SK-N-SH (cell line): ENCODE data around the gene HDAC11. TPM values are rescaled to one million over a fixed set of nuclear protein-coding genes. Genes with fewer than 3 reads are reported as not detected.

Source experiments
- CTCF ChIA-PET: fragments of 300-600, 350-600 bp; formaldehyde crosslinking; extraction: SDS; loops from one replicate; lab custom pipeline; 2021; lab: Yijun Ruan, JAX
- POLR2A ChIA-PET: fragments of 350-600 bp; sonication (Branson Sonifier 250); formaldehyde crosslinking; extraction: SDS; loops from one replicate; lab custom pipeline; 2020; ENCODE audit warnings: antibody characterized with exemption, inconsistent platforms; lab: Yijun Ruan, JAX
- DNase-seq: peaks from one replicate; pipeline ENCODE4 v3.0.0; 2012
- H2AFZ ChIP-seq: fragments of 200-600 bp; sonication (generic); 2 replicates; pipeline ENCODE4 v1.8.1; 2016; ENCODE audit warnings: antibody characterized with exemption, mild to moderate bottlenecking, low read depth
- H3F3A ChIP-seq: fragments of 200-600 bp; sonication (generic); replicated peaks from 2 replicates; pipeline ENCODE3; 2016; ENCODE audit warnings: antibody characterized with exemption, mild to moderate bottlenecking; ENCODE audit not compliant: insufficient read depth
- H3K27ac ChIP-seq, 2 experiments: fragments of 200-500 bp in 1 of 2; fragments of 200-600 bp in 1 of 2; sonication (Bioruptor generic) in 1 of 2; sonication (generic), shearing (Covaris generic) in 1 of 2; 2 replicates each; pipeline versions ENCODE4 v1.5.1 to v1.6.1; 2014 to 2016; ENCODE audit warnings: low read depth in 2 of 2, inconsistent platforms in 1 of 2, low read length in 1 of 2, mild to moderate bottlenecking in 1 of 2, mixed read lengths in 1 of 2
- H3K27me3 ChIP-seq: fragments of 200-600 bp; sonication (generic), shearing (Covaris generic); 2 replicates; pipeline ENCODE4 v1.6.1; 2016; ENCODE audit warnings: mixed run types; ENCODE audit not compliant: insufficient read depth
- H3K36me3 ChIP-seq, 2 experiments: fragments of 200-500 bp in 1 of 2; fragments of 200-600 bp in 1 of 2; sonication (Bioruptor generic) in 1 of 2; sonication (generic) in 1 of 2; replicated peaks in 1 of 2; 2 replicates each; pipeline versions ENCODE3 to v1.5.1; 2014 to 2016; ENCODE audit warnings: low read length in 1 of 2, mild to moderate bottlenecking in 1 of 2; ENCODE audit not compliant: insufficient read depth in 2 of 2, control insufficient read depth in 1 of 2
- H3K4me1 ChIP-seq, 2 experiments: fragments of 200-500 bp in 1 of 2; fragments of 200-600 bp in 1 of 2; sonication (Bioruptor generic) in 1 of 2; sonication (generic), shearing (Covaris generic) in 1 of 2; 2 replicates each; pipeline versions ENCODE4 v1.5.1 to v1.6.1; 2014 to 2016; ENCODE audit warnings: low read depth in 1 of 2, low read length in 1 of 2, mixed run types in 1 of 2; ENCODE audit not compliant: insufficient read depth in 2 of 2, control insufficient read depth in 1 of 2
- H3K4me2 ChIP-seq: fragments of 200-600 bp; sonication (generic), shearing (Covaris generic); 2 replicates; pipeline ENCODE4 v1.6.1; 2017; ENCODE audit warnings: mixed run types
- H3K4me3 ChIP-seq, 2 experiments: fragments of 200-500 bp in 1 of 2; fragments of 200-600 bp in 1 of 2; sonication (Bioruptor generic) in 1 of 2; sonication (generic), shearing (Covaris generic) in 1 of 2; 2 replicates each; pipeline versions ENCODE4 v1.5.1 to v1.8.1; 2014 to 2016; ENCODE audit warnings: low read depth in 2 of 2, inconsistent platforms in 1 of 2, low read length in 1 of 2, mild to moderate bottlenecking in 1 of 2, mixed read lengths in 1 of 2, moderate library complexity in 1 of 2
- H3K79me2 ChIP-seq: fragments of 200-600 bp; sonication (generic); 2 replicates; pipeline ENCODE4 v1.8.1; 2017; ENCODE audit warnings: mild to moderate bottlenecking; ENCODE audit not compliant: insufficient read depth
- H3K9ac ChIP-seq: fragments of 200-600 bp; sonication (generic); 2 replicates; pipeline ENCODE4 v1.6.1; 2017; ENCODE audit warnings: mixed run types
- H3K9me2 ChIP-seq: fragments of 200-600 bp; sonication (generic); 2 replicates; pipeline ENCODE4 v1.6.1; 2017; ENCODE audit warnings: mixed run types
- H3K9me3 ChIP-seq: fragments of 200-600 bp; sonication (generic); 2 replicates; pipeline ENCODE4 v1.6.1; 2017; ENCODE audit warnings: mixed run types, mild to moderate bottlenecking, moderate library complexity
- H4K20me1 ChIP-seq: fragments of 200-600 bp; sonication (generic); 2 replicates; pipeline ENCODE4 v1.6.1; 2017; ENCODE audit warnings: mild to moderate bottlenecking, mixed run types; ENCODE audit not compliant: insufficient read depth
- CHD2 ChIP-seq: fragments of 150-350 bp; IDR thresholded peaks from 2 replicates; pipeline ENCODE4 v1.6.1; 2018; ENCODE audit warnings: low read length; ENCODE audit not compliant: partially characterized antibody
- CTCF ChIP-seq: fragments of 200-600 bp; sonication (generic); IDR thresholded peaks from 2 replicates; pipeline ENCODE4 v1.6.1; 2017; ENCODE audit warnings: antibody characterized with exemption, mild to moderate bottlenecking, moderate library complexity
- EZH2phosphoT487 ChIP-seq: fragments of 200-600 bp; sonication (generic); IDR thresholded peaks from 2 replicates; pipeline ENCODE4 v1.6.1; 2017; ENCODE audit warnings: low read depth, mixed run types, mild to moderate bottlenecking, antibody characterized with exemption, moderate library complexity, borderline replicate concordance
- FOXJ3 ChIP-seq: sonication (generic); formaldehyde crosslinking; IDR thresholded peaks from 2 replicates; pipeline ENCODE4 v1.5.1; 2020; ENCODE audit warnings: mild to moderate bottlenecking, missing genetic modification reagents
- FOXM1 ChIP-seq: IDR thresholded peaks from 2 replicates; pipeline ENCODE4 v1.4.0; 2012; ENCODE audit warnings: low read depth, mild to moderate bottlenecking
- GATA2 ChIP-seq: sonication (generic); formaldehyde crosslinking; IDR thresholded peaks from 2 replicates; pipeline ENCODE4 v1.5.0; 2020; ENCODE audit warnings: mild to moderate bottlenecking, missing genetic modification reagents
- PBX3 ChIP-seq: IDR thresholded peaks from 2 replicates; pipeline ENCODE4; 2012
- RAD21 ChIP-seq: IDR thresholded peaks from 2 replicates; pipeline ENCODE4 v1.6.1; 2012; ENCODE audit warnings: mild to moderate bottlenecking, low read length
- RCOR1 ChIP-seq: fragments of 150-350 bp; IDR thresholded peaks from 2 replicates; pipeline ENCODE4 v1.6.1; 2017; ENCODE audit warnings: antibody characterized with exemption, low read length
- REST ChIP-seq: IDR thresholded peaks from 2 replicates; pipeline ENCODE4 v1.6.1; 2012; ENCODE audit warnings: mild to moderate bottlenecking, low read depth, low read length, moderate library complexity
- RFX5 ChIP-seq: IDR thresholded peaks from 2 replicates; pipeline ENCODE4 v1.6.1; 2012; ENCODE audit warnings: mild to moderate bottlenecking, improper control_type of control experiment, low read length
- SIN3A ChIP-seq: IDR thresholded peaks from 2 replicates; pipeline ENCODE4 v1.6.1; 2012; ENCODE audit warnings: low read depth, mild to moderate bottlenecking, low read length, moderate library complexity, borderline replicate concordance
- SMC3 ChIP-seq: IDR thresholded peaks from 2 replicates; pipeline ENCODE4 v1.6.1; 2012; ENCODE audit warnings: low read depth, low read length, improper control_type of control experiment
- USF1 ChIP-seq: IDR thresholded peaks from 2 replicates; pipeline ENCODE4 v1.4.0; 2012; ENCODE audit warnings: low read depth, borderline replicate concordance
- ZBTB33 ChIP-seq: IDR thresholded peaks from 2 replicates; pipeline ENCODE4 v1.4.0; 2012; ENCODE audit warnings: low read depth, borderline replicate concordance
- WGBS: methylation state at CpG from one replicate; pipeline ENCODE4 v1.1.6; 2017; ENCODE audit warnings: low lambda C conversion rate; 5-methylcytosine and 5-hydroxymethylcytosine counted together
- polyA plus RNA-seq, 3 experiments: library from polyadenylated mRNA; depleted of rRNA; stranded (reverse); fragments of >200 nt; gene quantifications; 2 replicates each; pipeline ENCODE4 v1.2.3, GENCODE V29; 2012

The HDAC11 gene
- polyA plus RNA-seq, 1 of the 3 experiments (the other 2 are of a cell fraction): 17.5 TPM

- Histone ChIP-seq H3F3A (no peaks in the 10 kb centered on the region), H3K9me2 (no peaks in the 10 kb centered on the region), H3K27ac (peak overlapping the region; percentile 53 to 64), H3K79me2 (no peaks in the 10 kb centered on the region), H4K20me1 (no peaks in the 10 kb centered on the region), H3K36me3 (no peaks in the 10 kb centered on the region), H3K9ac (peak overlapping the region; percentile 64), H2AFZ (peak overlapping the region; percentile 99), H3K9me3 (no peaks in the 10 kb centered on the region), H3K4me2 (peak overlapping the region; percentile 85), H3K4me3 (peak overlapping the region; percentile 50 to 66), H3K27me3 (no peaks in the 10 kb centered on the region), H3K4me1 (no peaks in the 10 kb centered on the region; a peak in 1 of 4 replicates)
- ChIA-PET CTCF (interaction anchor here (1.0 to 3.1 kb wide), 19 partner anchors 11 to 446 kb away, joined by 3 to 54 read pairs (median 6); partner anchors contain the start of gene HDAC11), POLR2A (interaction anchor here (0.5 to 1.4 kb wide), 4 partner anchors 29 to 472 kb away, joined by 3 to 7 read pairs (median 4); partner anchors contain the start of genes HDAC11 and NUP210)
- DNase-seq: no peak
- TF ChIP-seq USF1 (no peak), GATA2 (0 out of 2 replicates have a peak, but pooled peaks have one; percentile 26), FOXJ3 (CRISPR knock-in tag) (no peak), ZBTB33 (no peak)
- WGBS: 6% methylated on average over 7 of the region's 7 CpGs
These were observed 28.8 kb upstream of the HDAC11 start for GRCh38 chr3:13451301-13451673.

- ChIA-PET CTCF (interaction anchor here (0.6 to 3.1 kb wide), 62 partner anchors 10 to 492 kb away, joined by 3 to 54 read pairs (median 4); partner anchors contain the start of genes HDAC11 and NUP210), POLR2A (interaction anchor here (0.9 to 1.4 kb wide), 2 partner anchors 32 to 34 kb away, joined by 4 to 7 read pairs; partner anchors contain the start of gene NUP210)
- Histone ChIP-seq H3K27me3 (no peaks in the 10 kb centered on the region), H3K9me2 (no peaks in the 10 kb centered on the region), H3K4me3 (peak overlapping the region; percentile 12 to 66; a peak in 3 of 4 replicates), H4K20me1 (no peaks in the 10 kb centered on the region), H3K4me1 (no peaks in the 10 kb centered on the region; a peak in 1 of 4 replicates), H3K9ac (no peak overlapping the region), H3K27ac (peak overlapping the region; percentile 27 to 31; a peak in 2 of 4 replicates), H3F3A (no peaks in the 10 kb centered on the region), H3K9me3 (no peaks in the 10 kb centered on the region), H3K36me3 (no peaks in the 10 kb centered on the region), H3K79me2 (no peaks in the 10 kb centered on the region), H3K4me2 (peak overlapping the region; percentile 60), H2AFZ (peak overlapping the region; percentile 99)
- WGBS: 13% methylated on average over 12 of the region's 12 CpGs
- peak; percentile 59 for DNase-seq
- TF ChIP-seq FOXM1 (no peak), SIN3A (no peak), REST (no peak), RCOR1 (0 out of 2 replicates have a peak, but pooled peaks have one; percentile 18), EZH2phosphoT487 (no peak), RAD21 (peak; percentile 82), SMC3 (peak; percentile 50; the same call in 1 of the 2 replicates), CHD2 (peak; percentile 31), CTCF (peak; percentile 75), RFX5 (no peak), PBX3 (no peak)
These were observed 27.4 kb upstream of the HDAC11 start for GRCh38 chr3:13452490-13453335.
